SK-N-SH (cell line): Measurements from ENCODE around the gene RBM17. TPM values are rescaled to one million over a fixed set of nuclear protein-coding genes. Genes with fewer than 3 reads are reported as not detected.

Experiments
- CTCF ChIA-PET: fragments of 300-600, 350-600 bp; formaldehyde crosslinking; extraction: SDS; loops from one replicate; lab custom pipeline; 2021; lab: Yijun Ruan, JAX
- POLR2A ChIA-PET: fragments of 350-600 bp; sonication (Branson Sonifier 250); formaldehyde crosslinking; extraction: SDS; loops from one replicate; lab custom pipeline; 2020; ENCODE audit warnings: antibody characterized with exemption, inconsistent platforms; lab: Yijun Ruan, JAX
- DNase-seq: peaks from one replicate; pipeline ENCODE4 v3.0.0; 2012
- H2AFZ ChIP-seq: fragments of 200-600 bp; sonication (generic); 2 replicates; pipeline ENCODE4 v1.8.1; 2016; ENCODE audit warnings: antibody characterized with exemption, mild to moderate bottlenecking, low read depth
- H3F3A ChIP-seq: fragments of 200-600 bp; sonication (generic); replicated peaks from 2 replicates; pipeline ENCODE3; 2016; ENCODE audit warnings: antibody characterized with exemption, mild to moderate bottlenecking; ENCODE audit not compliant: insufficient read depth
- H3K27ac ChIP-seq, 2 experiments: fragments of 200-500 bp in 1 of 2; fragments of 200-600 bp in 1 of 2; sonication (Bioruptor generic) in 1 of 2; sonication (generic), shearing (Covaris generic) in 1 of 2; 2 replicates each; pipeline versions ENCODE4 v1.5.1 to v1.6.1; 2014 to 2016; ENCODE audit warnings: low read depth in 2 of 2, inconsistent platforms in 1 of 2, low read length in 1 of 2, mild to moderate bottlenecking in 1 of 2, mixed read lengths in 1 of 2
- H3K27me3 ChIP-seq: fragments of 200-600 bp; sonication (generic), shearing (Covaris generic); 2 replicates; pipeline ENCODE4 v1.6.1; 2016; ENCODE audit warnings: mixed run types; ENCODE audit not compliant: insufficient read depth
- H3K36me3 ChIP-seq, 2 experiments: fragments of 200-500 bp in 1 of 2; fragments of 200-600 bp in 1 of 2; sonication (Bioruptor generic) in 1 of 2; sonication (generic) in 1 of 2; replicated peaks in 1 of 2; 2 replicates each; pipeline versions ENCODE3 to v1.5.1; 2014 to 2016; ENCODE audit warnings: low read length in 1 of 2, mild to moderate bottlenecking in 1 of 2; ENCODE audit not compliant: insufficient read depth in 2 of 2, control insufficient read depth in 1 of 2
- H3K4me1 ChIP-seq, 2 experiments: fragments of 200-500 bp in 1 of 2; fragments of 200-600 bp in 1 of 2; sonication (Bioruptor generic) in 1 of 2; sonication (generic), shearing (Covaris generic) in 1 of 2; 2 replicates each; pipeline versions ENCODE4 v1.5.1 to v1.6.1; 2014 to 2016; ENCODE audit warnings: low read depth in 1 of 2, low read length in 1 of 2, mixed run types in 1 of 2; ENCODE audit not compliant: insufficient read depth in 2 of 2, control insufficient read depth in 1 of 2
- H3K4me2 ChIP-seq: fragments of 200-600 bp; sonication (generic), shearing (Covaris generic); 2 replicates; pipeline ENCODE4 v1.6.1; 2017; ENCODE audit warnings: mixed run types
- H3K4me3 ChIP-seq, 2 experiments: fragments of 200-500 bp in 1 of 2; fragments of 200-600 bp in 1 of 2; sonication (Bioruptor generic) in 1 of 2; sonication (generic), shearing (Covaris generic) in 1 of 2; 2 replicates each; pipeline versions ENCODE4 v1.5.1 to v1.8.1; 2014 to 2016; ENCODE audit warnings: low read depth in 2 of 2, inconsistent platforms in 1 of 2, low read length in 1 of 2, mild to moderate bottlenecking in 1 of 2, mixed read lengths in 1 of 2, moderate library complexity in 1 of 2
- H3K79me2 ChIP-seq: fragments of 200-600 bp; sonication (generic); 2 replicates; pipeline ENCODE4 v1.8.1; 2017; ENCODE audit warnings: mild to moderate bottlenecking; ENCODE audit not compliant: insufficient read depth
- H3K9ac ChIP-seq: fragments of 200-600 bp; sonication (generic); 2 replicates; pipeline ENCODE4 v1.6.1; 2017; ENCODE audit warnings: mixed run types
- H3K9me2 ChIP-seq: fragments of 200-600 bp; sonication (generic); 2 replicates; pipeline ENCODE4 v1.6.1; 2017; ENCODE audit warnings: mixed run types
- H3K9me3 ChIP-seq: fragments of 200-600 bp; sonication (generic); 2 replicates; pipeline ENCODE4 v1.6.1; 2017; ENCODE audit warnings: mixed run types, mild to moderate bottlenecking, moderate library complexity
- H4K20me1 ChIP-seq: fragments of 200-600 bp; sonication (generic); 2 replicates; pipeline ENCODE4 v1.6.1; 2017; ENCODE audit warnings: mild to moderate bottlenecking, mixed run types; ENCODE audit not compliant: insufficient read depth
- FOSL2 ChIP-seq: IDR thresholded peaks from 2 replicates; pipeline ENCODE4 v1.4.0; 2012; ENCODE audit warnings: low read depth, mild to moderate bottlenecking, moderate library complexity, borderline replicate concordance
- FOXJ3 ChIP-seq: sonication (generic); formaldehyde crosslinking; IDR thresholded peaks from 2 replicates; pipeline ENCODE4 v1.5.1; 2020; ENCODE audit warnings: mild to moderate bottlenecking, missing genetic modification reagents
- FOXM1 ChIP-seq: IDR thresholded peaks from 2 replicates; pipeline ENCODE4 v1.4.0; 2012; ENCODE audit warnings: low read depth, mild to moderate bottlenecking
- MXI1 ChIP-seq: IDR thresholded peaks from 2 replicates; pipeline ENCODE4 v1.6.1; 2012; ENCODE audit warnings: mild to moderate bottlenecking, low read depth, low read length, improper control_type of control experiment
- NFIC ChIP-seq: IDR thresholded peaks from 2 replicates; pipeline ENCODE4 v1.4.0; 2012; ENCODE audit warnings: borderline replicate concordance
- NRF1 ChIP-seq: IDR thresholded peaks from 2 replicates; pipeline ENCODE4 v1.6.1; 2012; ENCODE audit warnings: low read depth, mild to moderate bottlenecking, low read length
- POLR2AphosphoS5 ChIP-seq: IDR thresholded peaks from 2 replicates; pipeline ENCODE4 v1.6.1; 2012; ENCODE audit warnings: low read depth, low read length
- RCOR1 ChIP-seq: fragments of 150-350 bp; IDR thresholded peaks from 2 replicates; pipeline ENCODE4 v1.6.1; 2017; ENCODE audit warnings: antibody characterized with exemption, low read length
- RXRA ChIP-seq: IDR thresholded peaks from 2 replicates; pipeline ENCODE4 v1.4.0; 2012; ENCODE audit warnings: low read depth, mild to moderate bottlenecking, borderline replicate concordance
- SIN3A ChIP-seq: IDR thresholded peaks from 2 replicates; pipeline ENCODE4 v1.6.1; 2012; ENCODE audit warnings: low read depth, mild to moderate bottlenecking, low read length, moderate library complexity, borderline replicate concordance
- TAF1 ChIP-seq: IDR thresholded peaks from 2 replicates; pipeline ENCODE4 v1.6.1; 2012; ENCODE audit warnings: low read depth, mild to moderate bottlenecking, low read length, moderate library complexity, borderline replicate concordance
- USF2 ChIP-seq: fragments of 150-350 bp; IDR thresholded peaks from 2 replicates; pipeline ENCODE4 v1.6.1; 2017; ENCODE audit warnings: antibody characterized with exemption, low read length, low read depth, borderline replicate concordance
- YY1 ChIP-seq: IDR thresholded peaks from 2 replicates; pipeline ENCODE4 v1.4.0; 2012; ENCODE audit warnings: low read depth, mild to moderate bottlenecking
- ZBTB33 ChIP-seq: IDR thresholded peaks from 2 replicates; pipeline ENCODE4 v1.4.0; 2012; ENCODE audit warnings: low read depth, borderline replicate concordance
- WGBS: methylation state at CpG from one replicate; pipeline ENCODE4 v1.1.6; 2017; ENCODE audit warnings: low lambda C conversion rate; 5-methylcytosine and 5-hydroxymethylcytosine counted together
- polyA plus RNA-seq, 3 experiments: library from polyadenylated mRNA; depleted of rRNA; stranded (reverse); fragments of >200 nt; gene quantifications; 2 replicates each; pipeline ENCODE4 v1.2.3, GENCODE V29; 2012
- TF ChIP-seq, protein P1 (sequence below): IDR thresholded peaks from 2 replicates; pipeline ENCODE4 v1.4.0; 2012; ENCODE audit warnings: low read depth, borderline replicate concordance
- TF ChIP-seq, protein P2 (sequence below): fragments of 150-350 bp; IDR thresholded peaks from 2 replicates; pipeline ENCODE4 v1.6.1; 2016; ENCODE audit warnings: mild to moderate bottlenecking, low read depth, low read length
- TF ChIP-seq, protein P3 (sequence below): fragments of 200-600 bp; sonication (generic); IDR thresholded peaks from 2 replicates; pipeline ENCODE4 v1.6.1; 2017; ENCODE audit warnings: antibody characterized with exemption, mild to moderate bottlenecking, moderate library complexity

Gene RBM17
- polyA plus RNA-seq, 1 of the 3 experiments (the other 2 are of a cell fraction), result 32.6 TPM

GRCh38 chr10:6077071-6077675 is 11.7 kb upstream of the RBM17 start:
- Histone ChIP-seq H3K9me2 (no peaks in the 10 kb centered on the region), H3K4me1 (no peaks in the 10 kb centered on the region; a peak in 1 of 4 replicates), H3K9ac (no peak overlapping the region), H2AFZ (no peak overlapping the region), H3K79me2 (no peaks in the 10 kb centered on the region), H3K27me3 (peaks cover 45% of the 10 kb centered on the region), H4K20me1 (no peaks in the 10 kb centered on the region), H3K4me3 (no peak overlapping the region), H3K36me3 (no peaks in the 10 kb centered on the region), H3K27ac (no peak overlapping the region), H3F3A (no peaks in the 10 kb centered on the region), H3K9me3 (no peaks in the 10 kb centered on the region), H3K4me2 (no peak overlapping the region)
- 64% methylated on average over 12 of the region's 12 CpGs for WGBS
- ChIA-PET CTCF (interaction anchor here (2.0 kb wide), 1 partner anchor 9 kb away, joined by 10 read pairs; no protein-coding TSS in a partner anchor), POLR2A (no interaction called here)
- no peak for DNase-seq
- TF ChIP-seq RXRA (no peak), RCOR1 (no peak), NFIC (no peak), YY1 (no peak), ZBTB33 (no peak), POLR2AphosphoS5 (no peak), MXI1 (no peak), FOSL2 (no peak), TAF1 (no peak), SIN3A (no peak), FOXJ3 (CRISPR knock-in tag) (no peak), NRF1 (no peak), USF2 (no peak), FOXM1 (no peak)
- TF ChIP-seq, protein P1, sequence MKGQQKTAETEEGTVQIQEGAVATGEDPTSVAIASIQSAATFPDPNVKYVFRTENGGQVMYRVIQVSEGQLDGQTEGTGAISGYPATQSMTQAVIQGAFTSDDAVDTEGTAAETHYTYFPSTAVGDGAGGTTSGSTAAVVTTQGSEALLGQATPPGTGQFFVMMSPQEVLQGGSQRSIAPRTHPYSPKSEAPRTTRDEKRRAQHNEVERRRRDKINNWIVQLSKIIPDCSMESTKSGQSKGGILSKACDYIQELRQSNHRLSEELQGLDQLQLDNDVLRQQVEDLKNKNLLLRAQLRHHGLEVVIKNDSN, result no peak
- TF ChIP-seq, protein P2, sequence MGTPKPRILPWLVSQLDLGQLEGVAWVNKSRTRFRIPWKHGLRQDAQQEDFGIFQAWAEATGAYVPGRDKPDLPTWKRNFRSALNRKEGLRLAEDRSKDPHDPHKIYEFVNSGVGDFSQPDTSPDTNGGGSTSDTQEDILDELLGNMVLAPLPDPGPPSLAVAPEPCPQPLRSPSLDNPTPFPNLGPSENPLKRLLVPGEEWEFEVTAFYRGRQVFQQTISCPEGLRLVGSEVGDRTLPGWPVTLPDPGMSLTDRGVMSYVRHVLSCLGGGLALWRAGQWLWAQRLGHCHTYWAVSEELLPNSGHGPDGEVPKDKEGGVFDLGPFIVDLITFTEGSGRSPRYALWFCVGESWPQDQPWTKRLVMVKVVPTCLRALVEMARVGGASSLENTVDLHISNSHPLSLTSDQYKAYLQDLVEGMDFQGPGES, result no peak
- TF ChIP-seq, protein P3, sequence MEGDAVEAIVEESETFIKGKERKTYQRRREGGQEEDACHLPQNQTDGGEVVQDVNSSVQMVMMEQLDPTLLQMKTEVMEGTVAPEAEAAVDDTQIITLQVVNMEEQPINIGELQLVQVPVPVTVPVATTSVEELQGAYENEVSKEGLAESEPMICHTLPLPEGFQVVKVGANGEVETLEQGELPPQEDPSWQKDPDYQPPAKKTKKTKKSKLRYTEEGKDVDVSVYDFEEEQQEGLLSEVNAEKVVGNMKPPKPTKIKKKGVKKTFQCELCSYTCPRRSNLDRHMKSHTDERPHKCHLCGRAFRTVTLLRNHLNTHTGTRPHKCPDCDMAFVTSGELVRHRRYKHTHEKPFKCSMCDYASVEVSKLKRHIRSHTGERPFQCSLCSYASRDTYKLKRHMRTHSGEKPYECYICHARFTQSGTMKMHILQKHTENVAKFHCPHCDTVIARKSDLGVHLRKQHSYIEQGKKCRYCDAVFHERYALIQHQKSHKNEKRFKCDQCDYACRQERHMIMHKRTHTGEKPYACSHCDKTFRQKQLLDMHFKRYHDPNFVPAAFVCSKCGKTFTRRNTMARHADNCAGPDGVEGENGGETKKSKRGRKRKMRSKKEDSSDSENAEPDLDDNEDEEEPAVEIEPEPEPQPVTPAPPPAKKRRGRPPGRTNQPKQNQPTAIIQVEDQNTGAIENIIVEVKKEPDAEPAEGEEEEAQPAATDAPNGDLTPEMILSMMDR, result no peak
